ENCODE measurements around the gene ELAC2.

GRCh38 chr17:13055131-13055530 is 37.3 kb upstream of the ELAC2 start:
- TF ChIP-seq CTCF (conservative IDR thresholded peaks at IDR 0.05), result no peak
- no peak for TF ChIP-seq EZH2 (IDR thresholded peaks at IDR 0.05; ENCODE audit: low read depth)

All from PC-9 (cell line).